Left lobe of liver (tissue), 2 donors: ENCODE measurements around the gene RBM47. TPM values are rescaled to one million over a fixed set of nuclear protein-coding genes. Genes with fewer than 3 reads are reported as not detected.
"Not testable (repeated sequence)": the region's sequence is repeated elsewhere in the genome, so short reads cannot be mapped to it uniquely, and the experiment has no call there.

Experiments
- ATAC-seq: fragments of 200-7000 bp; cut with Tn5 transposase; one replicate; pipeline ENCODE4 v1.9.1; 2020; ENCODE audit warnings: mild to moderate bottlenecking, moderate library complexity
- DNase-seq: peaks from one replicate; pipeline ENCODE4 v3.0.0-alpha.2; 2020; ENCODE audit warnings: low spot score
- total RNA-seq: library from RNA; stranded (reverse); gene quantifications from one replicate; pipeline ENCODE4 v1.2.1, GENCODE V29; 2021
- donor health status: DM: no; HTN: no; CAD: no; lungs with moderate emphysema.
- donor health status: DM: no; HTN: yes; CAD: no.

RBM47 gene
- total RNA-seq, 1 donor from 2014 or later, result 56.5 TPM

DNA sequence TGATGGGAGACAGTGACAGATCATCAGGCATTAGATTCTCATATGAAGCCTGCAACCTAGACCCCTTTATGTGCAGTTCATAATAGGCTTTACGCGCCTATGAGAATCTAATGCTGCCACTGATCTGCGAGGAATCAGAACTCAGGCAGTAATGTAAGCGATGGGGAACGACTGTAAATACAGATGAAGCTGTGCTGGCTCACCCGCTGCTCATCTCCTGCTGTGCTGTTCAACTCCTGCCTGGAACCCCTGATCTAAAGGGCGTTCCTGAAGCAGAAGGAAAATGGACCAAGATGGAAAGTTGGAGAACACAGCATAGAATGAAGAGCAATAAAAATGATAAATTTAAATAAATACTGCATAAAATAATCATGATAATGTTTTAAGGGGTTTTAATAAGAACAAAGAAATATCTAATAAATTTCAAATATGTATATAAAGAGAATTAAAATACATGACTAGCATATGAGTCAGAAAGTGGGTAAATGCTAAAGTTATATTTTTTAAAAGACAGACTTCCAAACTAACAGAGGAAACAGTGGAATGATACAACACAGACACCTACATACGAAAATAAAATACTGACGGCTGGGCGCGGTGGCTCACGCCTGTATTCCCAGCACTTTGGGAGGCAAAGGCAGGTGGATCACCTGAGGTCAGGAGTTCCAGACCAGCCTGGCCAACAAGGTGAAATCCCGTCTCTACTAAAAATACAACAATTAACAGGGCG, 59.2 kb downstream of the RBM47 start:
- ATAC-seq, result no peak

GRCh38 chr4:40564815-40565483, 64.7 kb downstream of the RBM47 start:
- DNase-seq, result no peak
- ATAC-seq, result peak; percentile 17

More for the DNA sequence above, 59.2 kb downstream of the RBM47 start:
- no peak for DNase-seq

DNA sequence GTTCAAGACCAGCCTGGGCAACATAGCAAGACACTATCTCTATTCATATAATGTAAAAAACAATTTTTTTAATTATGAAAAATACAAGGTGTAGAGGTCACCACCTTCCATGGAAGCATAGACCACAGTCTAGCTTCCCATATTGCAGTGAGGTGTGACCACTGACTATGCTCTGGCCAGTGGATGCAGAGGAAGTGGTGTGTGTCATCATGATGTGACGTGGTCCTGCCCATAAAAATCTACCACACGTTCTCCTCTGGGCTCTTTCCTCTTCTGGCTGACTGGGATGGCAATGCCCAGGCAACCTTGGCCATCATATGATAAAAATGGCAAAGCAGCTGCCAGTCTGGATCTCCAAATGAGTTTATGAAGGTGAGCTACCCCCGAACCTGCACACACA, 65.7 kb downstream of the RBM47 start:
- DNase-seq (no peak), ATAC-seq (no peak)

- DNase-seq (no peak), ATAC-seq (no peak)
These were observed 66.3 kb downstream of the RBM47 start for GRCh38 chr4:40563401-40563800.

DNA sequence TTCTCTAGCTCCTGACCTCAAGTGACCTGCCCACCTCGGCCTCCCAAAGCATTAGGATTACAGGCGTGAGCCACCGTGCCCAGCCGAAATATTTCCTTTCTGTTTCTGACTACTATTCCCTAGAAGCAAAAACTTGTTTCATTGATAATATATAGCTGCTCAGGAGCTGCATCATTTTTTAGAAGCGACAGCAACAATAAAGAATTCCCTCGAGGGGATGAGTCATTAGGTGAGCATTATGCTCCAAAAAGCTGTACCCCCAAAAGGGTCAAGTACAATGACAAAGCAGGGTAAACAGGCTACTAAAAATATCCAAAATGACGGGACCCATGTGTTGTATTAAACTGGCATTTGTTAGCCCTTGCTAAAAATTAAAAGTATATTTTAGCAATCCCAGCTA, 67.0 kb downstream of the RBM47 start:
- ATAC-seq, result no peak

DNA sequence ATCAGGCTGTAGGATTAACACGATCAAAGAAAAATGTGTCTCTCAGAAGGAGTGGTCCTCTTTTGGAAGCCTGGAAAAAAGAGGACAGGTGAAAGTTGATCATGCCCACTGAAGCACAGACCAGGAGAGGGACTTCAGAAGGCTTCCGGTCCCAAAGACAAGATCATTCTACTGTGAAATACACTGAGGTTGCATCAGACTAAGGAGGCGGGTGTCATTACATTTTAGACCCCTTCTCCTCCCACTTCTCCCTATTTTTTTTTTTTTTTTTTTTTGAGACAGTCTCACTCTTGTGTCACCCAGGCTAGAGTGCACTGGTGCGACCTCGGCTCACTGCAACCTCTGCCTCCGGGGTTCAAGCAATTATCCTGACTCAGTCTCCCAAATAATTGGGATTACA, 67.5 kb downstream of the RBM47 start:
- ATAC-seq, result no peak
- no peak for DNase-seq

More for the DNA sequence above, 67.0 kb downstream of the RBM47 start:
- no peak for DNase-seq

DNA sequence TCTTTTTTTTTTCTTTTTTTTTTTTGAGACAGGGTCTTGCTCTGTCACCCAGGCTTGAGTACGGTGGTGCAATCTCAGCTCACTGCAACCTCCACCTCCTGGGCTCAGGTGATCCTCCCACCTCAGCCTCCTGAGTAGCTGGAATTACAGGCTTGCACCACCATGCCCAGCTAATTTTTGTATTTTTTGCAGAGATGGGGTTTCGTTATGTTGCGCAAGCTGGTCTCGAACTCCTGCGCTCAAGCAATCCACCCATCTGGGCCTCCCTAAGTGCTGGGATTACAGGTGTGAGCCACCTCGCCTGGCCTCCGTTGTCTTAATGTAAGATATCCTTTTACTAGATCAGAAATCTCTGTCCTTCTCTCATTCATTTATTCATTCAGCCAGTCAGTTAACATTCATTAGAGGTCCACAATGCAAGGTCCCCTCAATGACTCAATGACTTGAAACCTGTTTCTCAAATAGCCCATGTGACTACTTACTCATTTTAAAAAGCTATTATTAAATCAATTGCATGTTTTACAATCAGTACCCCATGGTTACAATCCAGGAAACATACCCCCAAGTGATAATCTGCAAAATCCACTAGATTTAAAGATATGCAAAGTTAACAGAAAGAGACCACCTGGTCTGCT, 68.0 kb downstream of the RBM47 start:
- not testable (repeated sequence) for ATAC-seq, DNase-seq

GRCh38 chr4:40559585-40560465, 69.8 kb downstream of the RBM47 start:
- ATAC-seq, result peak; percentile 81
- DNase-seq, result peak; percentile 82

- peak; percentile 17 for ATAC-seq
These were observed 71.9 kb downstream of the RBM47 start for GRCh38 chr4:40557736-40558135.

GRCh38 chr4:40555176-40555900, 74.3 kb downstream of the RBM47 start:
- DNase-seq (no peak), ATAC-seq (no peak)

More at GRCh38 chr4:40557736-40558135, 71.9 kb downstream of the RBM47 start:
- DNase-seq, result no peak

- ATAC-seq, DNase-seq: not testable (repeated sequence)
These were observed 75.0 kb downstream of the RBM47 start for GRCh38 chr4:40554641-40555040.

GRCh38 chr4:40553995-40554394, 75.7 kb downstream of the RBM47 start:
- ATAC-seq, result peak; percentile 32
- no peak for DNase-seq

- ATAC-seq (no peak), DNase-seq (no peak)
These were observed 77.1 kb downstream of the RBM47 start for GRCh38 chr4:40552536-40552935.

DNA sequence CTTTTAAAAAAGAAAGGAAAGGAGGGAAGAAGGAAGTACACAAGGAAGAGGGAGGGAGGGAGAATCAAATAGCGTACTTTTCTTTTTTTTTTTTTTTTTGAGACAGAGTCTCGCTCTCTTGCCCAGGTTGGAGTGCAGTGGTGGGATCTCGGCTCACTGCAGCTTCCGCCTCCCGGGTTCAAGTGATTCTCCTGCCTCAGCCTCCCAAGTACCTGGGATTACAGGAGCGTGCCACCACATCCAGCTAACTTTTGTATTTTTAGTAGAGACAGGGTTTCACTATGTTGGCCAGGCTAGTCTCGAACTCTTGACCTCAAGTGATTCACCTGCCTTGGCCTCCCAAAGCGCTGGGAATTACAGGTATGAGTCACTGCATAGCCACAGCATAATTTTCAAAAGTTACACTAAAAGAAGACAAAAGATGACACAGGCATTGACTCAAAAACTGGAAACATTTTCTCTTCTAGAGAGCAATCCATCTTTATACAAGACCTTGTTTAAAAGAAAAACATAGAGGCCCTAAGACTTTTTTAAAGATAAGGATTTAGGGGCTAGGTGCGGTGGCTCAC, 78.0 kb downstream of the RBM47 start:
- not testable (repeated sequence) for DNase-seq, ATAC-seq

GRCh38 chr4:40550948-40551462, 78.7 kb downstream of the RBM47 start:
- DNase-seq, result no peak
- peak; percentile 72 for ATAC-seq

- ATAC-seq (no peak), DNase-seq (no peak)
These were observed 79.5 kb downstream of the RBM47 start for GRCh38 chr4:40550196-40550595.

- DNase-seq (no peak), ATAC-seq (no peak)
These were observed 81.4 kb downstream of the RBM47 start for GRCh38 chr4:40548256-40548655.

- no peak for ATAC-seq
These were observed 81.9 kb downstream of the RBM47 start for GRCh38 chr4:40547789-40548132.

DNA sequence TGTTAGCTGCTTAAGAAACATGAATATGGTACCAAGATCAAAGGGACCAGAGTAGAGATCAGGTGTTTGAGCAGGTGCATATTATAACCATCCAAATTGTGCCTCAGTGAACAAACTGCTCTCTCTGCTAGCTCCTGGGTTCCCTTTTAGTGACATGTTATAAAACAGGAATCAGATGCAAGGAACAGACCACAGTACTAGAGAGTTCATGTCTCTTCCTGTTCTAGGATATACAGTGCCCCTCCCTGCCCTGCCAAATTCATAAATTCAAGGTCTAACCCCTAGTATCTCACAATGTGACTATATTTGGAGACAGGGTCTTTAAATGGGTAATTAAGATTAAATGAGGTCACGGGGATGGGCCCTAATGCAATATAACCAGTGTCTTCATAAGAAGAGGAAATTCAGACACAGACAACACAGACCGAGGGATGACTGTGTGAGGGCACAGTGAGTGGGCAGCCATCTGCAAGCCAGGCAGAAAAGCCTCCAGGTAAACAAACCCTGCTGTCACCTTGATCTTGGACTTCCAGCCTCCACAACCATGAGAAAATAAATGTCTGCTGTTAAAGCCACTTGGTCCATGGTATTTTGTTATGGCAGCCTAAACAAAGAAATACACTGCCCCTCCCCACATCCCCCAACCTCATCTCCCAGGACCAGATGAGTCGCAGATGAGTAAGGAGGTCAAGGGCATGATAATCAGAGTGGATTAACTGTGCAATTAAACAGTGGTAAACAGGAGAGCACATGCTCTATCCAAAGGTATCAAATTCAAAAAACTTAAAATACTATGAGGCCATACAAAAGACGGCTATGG, 82.5 kb downstream of the RBM47 start:
- DNase-seq (no peak), ATAC-seq (peak; percentile 15)

More at GRCh38 chr4:40547789-40548132, 81.9 kb downstream of the RBM47 start:
- no peak for DNase-seq
